GM12878 (cell line): ENCODE results near the gene HOATZ.

Experiments used
- BRCA1 ChIP-seq: IDR thresholded peaks from 2 replicates; pipeline ENCODE4 v1.6.1; 2011; ENCODE audit warnings: low read depth, low read length, improper control_type of control experiment
- CREB1 ChIP-seq: IDR thresholded peaks from 2 replicates; pipeline ENCODE4 v1.6.1; 2012; ENCODE audit warnings: low read depth, mild to moderate bottlenecking, inconsistent platforms
- ETV6 ChIP-seq, 2 experiments: fragments of 450-650 bp in 1 of 2; IDR thresholded peaks in 1 of 2; conservative IDR thresholded peaks in 1 of 2; 2 replicates each; pipeline ENCODE4 v1.6.1; 2014; ENCODE audit warnings: antibody characterized with exemption in 1 of 2, borderline replicate concordance in 1 of 2, low read depth in 1 of 2, mild to moderate bottlenecking in 1 of 2, moderate library complexity in 1 of 2
- KDM1A ChIP-seq: fragments of 200-600 bp; sonication (generic); IDR thresholded peaks from 2 replicates; pipeline ENCODE4 v1.6.1; 2016; ENCODE audit warnings: borderline replicate concordance
- MTA2 ChIP-seq: fragments of 450-650 bp; IDR thresholded peaks from 2 replicates; pipeline ENCODE4 v1.6.1; 2016; ENCODE audit warnings: low read depth, mild to moderate bottlenecking, moderate library complexity
- MXI1 ChIP-seq: fragments of 150-350 bp; IDR thresholded peaks from 2 replicates; pipeline ENCODE4 v1.6.1; 2011; ENCODE audit warnings: low read depth, mild to moderate bottlenecking, inconsistent platforms, low read length, improper control_type of control experiment
- POLR2AphosphoS5 ChIP-seq: IDR thresholded peaks from 2 replicates; pipeline ENCODE4 v1.6.1; 2011; ENCODE audit warnings: mild to moderate bottlenecking, low read length, inconsistent platforms
- YY1 ChIP-seq: IDR thresholded peaks from 2 replicates; pipeline ENCODE4 v1.6.1; 2011; ENCODE audit warnings: low read depth, mild to moderate bottlenecking, low read length
- ZZZ3 ChIP-seq: IDR thresholded peaks from 2 replicates; pipeline ENCODE4 v1.6.1; 2011; ENCODE audit warnings: low read depth; ENCODE audit not compliant: control insufficient read depth, insufficient read length
- TF ChIP-seq, protein P1 (sequence below): fragments of 450-650 bp; conservative IDR thresholded peaks from 2 replicates; pipeline ENCODE4 v1.6.1; 2017; ENCODE audit warnings: mild to moderate bottlenecking, moderate library complexity
- TF ChIP-seq, protein P2 (sequence below), 3 experiments: IDR thresholded peaks in 2 of 3; conservative IDR thresholded peaks in 1 of 3; 2 replicates each; pipeline ENCODE4 v1.5.1; 2011; ENCODE audit warnings: low read depth in 3 of 3, low read length in 3 of 3, mild to moderate bottlenecking in 3 of 3, control low read depth in 2 of 3, moderate library complexity in 2 of 3, inconsistent platforms in 1 of 3, mixed read lengths in 1 of 3; ENCODE audit not compliant: control insufficient read depth in 2 of 3, insufficient read depth in 1 of 3; ENCODE audit errors: extremely low read depth in 1 of 3
- TF ChIP-seq, protein P3 (sequence below): fragments of 450-650 bp; IDR thresholded peaks from 2 replicates; pipeline ENCODE4 v1.6.1; 2018; ENCODE audit warnings: borderline replicate concordance, mild to moderate bottlenecking; ENCODE audit not compliant: partially characterized antibody

DNA sequence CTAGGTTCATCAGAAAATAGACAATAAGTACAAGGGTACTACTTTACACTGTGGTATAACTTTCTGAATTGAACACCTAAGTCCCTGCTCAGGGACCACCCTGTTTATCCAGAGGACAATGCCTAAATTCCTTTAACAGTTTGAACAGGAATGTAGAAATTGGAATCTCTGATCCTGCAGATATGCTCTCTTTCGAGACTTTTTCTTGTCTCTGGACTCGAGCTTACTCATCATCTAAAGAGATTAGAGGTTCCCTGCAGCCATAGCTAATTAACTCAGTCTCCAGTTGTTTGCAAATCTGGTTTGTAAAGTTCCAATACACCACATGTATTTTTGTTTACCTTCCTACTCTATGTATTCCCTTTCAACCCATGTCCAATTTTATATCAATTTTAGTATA lies 1.0 kb downstream of the HOATZ start:
- TF ChIP-seq KDM1A (no peak), ETV6 (conservative IDR thresholded peaks at IDR 0.05 in 1 of 2, IDR thresholded peaks at IDR 0.05 in 1 of 2; ENCODE audit: borderline replicate concordance in 1 of 2, low read depth in 1 of 2) (no peak), MTA2 (no peak), POLR2AphosphoS5 (no peak), BRCA1 (no peak), MXI1 (no peak), CREB1 (no peak), ZZZ3 (no peak), YY1 (no peak)
- TF ChIP-seq, protein P1, sequence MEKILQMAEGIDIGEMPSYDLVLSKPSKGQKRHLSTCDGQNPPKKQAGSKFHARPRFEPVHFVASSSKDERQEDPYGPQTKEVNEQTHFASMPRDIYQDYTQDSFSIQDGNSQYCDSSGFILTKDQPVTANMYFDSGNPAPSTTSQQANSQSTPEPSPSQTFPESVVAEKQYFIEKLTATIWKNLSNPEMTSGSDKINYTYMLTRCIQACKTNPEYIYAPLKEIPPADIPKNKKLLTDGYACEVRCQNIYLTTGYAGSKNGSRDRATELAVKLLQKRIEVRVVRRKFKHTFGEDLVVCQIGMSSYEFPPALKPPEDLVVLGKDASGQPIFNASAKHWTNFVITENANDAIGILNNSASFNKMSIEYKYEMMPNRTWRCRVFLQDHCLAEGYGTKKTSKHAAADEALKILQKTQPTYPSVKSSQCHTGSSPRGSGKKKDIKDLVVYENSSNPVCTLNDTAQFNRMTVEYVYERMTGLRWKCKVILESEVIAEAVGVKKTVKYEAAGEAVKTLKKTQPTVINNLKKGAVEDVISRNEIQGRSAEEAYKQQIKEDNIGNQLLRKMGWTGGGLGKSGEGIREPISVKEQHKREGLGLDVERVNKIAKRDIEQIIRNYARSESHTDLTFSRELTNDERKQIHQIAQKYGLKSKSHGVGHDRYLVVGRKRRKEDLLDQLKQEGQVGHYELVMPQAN = no peak
- TF ChIP-seq, protein P2, sequence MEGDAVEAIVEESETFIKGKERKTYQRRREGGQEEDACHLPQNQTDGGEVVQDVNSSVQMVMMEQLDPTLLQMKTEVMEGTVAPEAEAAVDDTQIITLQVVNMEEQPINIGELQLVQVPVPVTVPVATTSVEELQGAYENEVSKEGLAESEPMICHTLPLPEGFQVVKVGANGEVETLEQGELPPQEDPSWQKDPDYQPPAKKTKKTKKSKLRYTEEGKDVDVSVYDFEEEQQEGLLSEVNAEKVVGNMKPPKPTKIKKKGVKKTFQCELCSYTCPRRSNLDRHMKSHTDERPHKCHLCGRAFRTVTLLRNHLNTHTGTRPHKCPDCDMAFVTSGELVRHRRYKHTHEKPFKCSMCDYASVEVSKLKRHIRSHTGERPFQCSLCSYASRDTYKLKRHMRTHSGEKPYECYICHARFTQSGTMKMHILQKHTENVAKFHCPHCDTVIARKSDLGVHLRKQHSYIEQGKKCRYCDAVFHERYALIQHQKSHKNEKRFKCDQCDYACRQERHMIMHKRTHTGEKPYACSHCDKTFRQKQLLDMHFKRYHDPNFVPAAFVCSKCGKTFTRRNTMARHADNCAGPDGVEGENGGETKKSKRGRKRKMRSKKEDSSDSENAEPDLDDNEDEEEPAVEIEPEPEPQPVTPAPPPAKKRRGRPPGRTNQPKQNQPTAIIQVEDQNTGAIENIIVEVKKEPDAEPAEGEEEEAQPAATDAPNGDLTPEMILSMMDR (IDR thresholded peaks at IDR 0.05 in 2 of 3, conservative IDR thresholded peaks at IDR 0.05 in 1 of 3; ENCODE audit: control insufficient read depth in 2 of 3, extremely low read depth in 1 of 3, insufficient read depth in 1 of 3, low read depth in 3 of 3, low read length in 3 of 3) = no peak
- TF ChIP-seq, protein P3, sequence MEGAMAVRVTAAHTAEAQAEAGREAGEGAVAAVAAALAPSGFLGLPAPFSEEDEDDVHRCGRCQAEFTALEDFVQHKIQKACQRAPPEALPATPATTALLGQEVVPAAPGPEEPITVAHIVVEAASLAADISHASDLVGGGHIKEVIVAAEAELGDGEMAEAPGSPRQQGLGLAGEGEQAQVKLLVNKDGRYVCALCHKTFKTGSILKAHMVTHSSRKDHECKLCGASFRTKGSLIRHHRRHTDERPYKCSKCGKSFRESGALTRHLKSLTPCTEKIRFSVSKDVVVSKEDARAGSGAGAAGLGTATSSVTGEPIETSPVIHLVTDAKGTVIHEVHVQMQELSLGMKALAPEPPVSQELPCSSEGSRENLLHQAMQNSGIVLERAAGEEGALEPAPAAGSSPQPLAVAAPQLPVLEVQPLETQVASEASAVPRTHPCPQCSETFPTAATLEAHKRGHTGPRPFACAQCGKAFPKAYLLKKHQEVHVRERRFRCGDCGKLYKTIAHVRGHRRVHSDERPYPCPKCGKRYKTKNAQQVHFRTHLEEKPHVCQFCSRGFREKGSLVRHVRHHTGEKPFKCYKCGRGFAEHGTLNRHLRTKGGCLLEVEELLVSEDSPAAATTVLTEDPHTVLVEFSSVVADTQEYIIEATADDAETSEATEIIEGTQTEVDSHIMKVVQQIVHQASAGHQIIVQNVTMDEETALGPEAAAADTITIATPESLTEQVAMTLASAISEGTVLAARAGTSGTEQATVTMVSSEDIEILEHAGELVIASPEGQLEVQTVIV = no peak
